PC-9 (cell line): Measurements from ENCODE around the gene HSPBAP1.

Experiments used
- CTCF ChIP-seq: fragments of 200-600 bp; sonication (generic); conservative IDR thresholded peaks from 2 replicates; pipeline ENCODE4 v1.6.1; 2017; ENCODE audit warnings: mixed run types, antibody characterized with exemption, mild to moderate bottlenecking, moderate library complexity
- EZH2 ChIP-seq: fragments of 200-600 bp; sonication (generic); IDR thresholded peaks from 2 replicates; pipeline ENCODE4 v1.8.0; 2017; ENCODE audit warnings: antibody characterized with exemption, low read depth

DNA sequence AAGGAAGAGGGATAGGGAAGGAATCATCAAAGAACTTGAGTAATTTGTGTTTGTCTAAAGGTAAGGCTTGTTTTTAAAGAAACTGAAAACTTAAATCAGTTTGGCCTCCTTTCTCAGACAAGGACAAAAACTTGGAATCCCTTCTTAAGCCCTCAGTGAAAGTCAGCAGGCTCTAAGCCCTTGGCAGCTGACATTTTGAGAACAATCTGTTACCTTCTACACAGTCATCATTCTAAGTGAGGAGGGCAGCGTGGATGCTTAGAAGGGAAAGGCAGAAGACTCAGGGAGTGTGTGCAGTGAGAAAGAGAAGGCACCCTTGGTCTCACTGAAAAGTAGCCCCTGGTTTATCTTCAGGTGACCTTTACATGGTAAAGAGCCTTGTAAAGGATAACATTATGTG, 10.8 kb downstream of the HSPBAP1 start:
- TF ChIP-seq CTCF: no peak
- no peak for TF ChIP-seq EZH2
